Stimulated activated CD8-positive, alpha-beta memory T cell treated with anti-CD3 and anti-CD28 coated beads, Interleukin-7, amount 100 ng/mL, for 24 hours (primary cell): ENCODE results near the gene FARP1.

Experiments used
- DNase-seq: peaks from one replicate; pipeline ENCODE4 v3.0.0-alpha.2; 2020; ENCODE audit warnings: low read depth

Gene FARP1

GRCh38 chr13:98133946-98134345 lies 8.9 kb upstream of the FARP1 start:
- no peak for DNase-seq

- no peak for DNase-seq
These were observed 8.0 kb upstream of the FARP1 start for GRCh38 chr13:98134901-98135300.

GRCh38 chr13:98141091-98141490 lies 1.8 kb upstream of the FARP1 start:
- DNase-seq = no peak

GRCh38 chr13:98141509-98142379 lies 1.1 kb upstream of the FARP1 start:
- DNase-seq = no peak

GRCh38 chr13:98143157-98143553 lies 261 bp downstream of the FARP1 start:
- DNase-seq = no peak

DNA sequence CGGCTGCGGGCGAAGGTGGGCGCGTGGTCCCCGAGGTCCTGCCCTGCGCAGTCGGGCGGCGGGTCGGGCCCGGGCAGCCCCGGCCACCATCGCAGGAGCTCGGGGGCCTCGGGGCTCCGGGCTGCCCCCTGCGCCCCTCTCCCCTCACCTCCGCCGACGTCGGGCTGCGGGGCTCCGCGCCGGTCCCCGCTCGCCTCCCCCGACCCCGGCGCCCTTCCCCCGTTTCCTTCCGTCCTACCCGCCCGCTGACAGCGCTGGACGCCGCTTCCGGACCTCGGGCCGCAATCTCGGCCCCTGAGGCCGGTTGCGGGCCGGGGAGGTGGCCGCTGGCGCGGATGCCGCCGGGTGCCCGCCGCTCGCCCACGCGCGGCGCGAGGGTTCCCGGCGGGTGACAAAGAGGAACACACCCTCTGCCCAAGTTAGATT lies 720 bp downstream of the FARP1 start:
- DNase-seq = no peak

DNA sequence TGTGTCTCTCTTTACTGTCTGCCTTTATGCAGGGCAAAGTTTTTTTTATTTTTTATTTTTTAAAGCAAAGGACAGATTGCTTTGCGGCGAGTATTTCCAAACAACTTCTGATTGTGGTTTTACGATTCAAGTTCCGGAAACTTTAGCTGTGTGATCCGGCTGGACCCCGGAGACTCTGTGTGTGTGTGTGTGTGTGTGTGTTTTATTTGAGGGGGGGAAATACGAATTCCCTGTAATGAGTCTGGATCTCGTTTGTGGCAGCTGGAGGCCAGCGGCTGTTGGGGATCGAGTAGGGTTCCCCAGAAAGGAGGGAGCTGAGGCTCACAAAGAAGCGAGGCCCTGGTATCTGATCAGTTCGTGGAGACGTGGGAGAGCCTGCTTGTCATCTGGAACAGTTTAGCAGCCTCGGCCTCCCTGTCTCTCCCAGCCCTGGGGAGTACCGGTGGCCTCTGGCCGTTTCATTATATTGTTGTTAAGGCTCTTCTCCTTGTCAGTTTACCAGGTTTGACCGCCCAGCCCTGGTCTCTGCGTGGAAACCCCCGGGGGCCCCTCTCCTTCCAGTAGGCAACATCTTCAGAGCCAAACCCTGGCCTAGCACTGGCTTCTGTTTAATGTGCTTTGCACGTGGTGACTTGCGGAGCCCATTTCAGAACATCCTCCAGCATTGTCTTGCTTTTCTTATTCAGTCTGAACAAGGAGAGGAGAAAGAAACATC lies 1.3 kb downstream of the FARP1 start:
- DNase-seq = no peak

DNA sequence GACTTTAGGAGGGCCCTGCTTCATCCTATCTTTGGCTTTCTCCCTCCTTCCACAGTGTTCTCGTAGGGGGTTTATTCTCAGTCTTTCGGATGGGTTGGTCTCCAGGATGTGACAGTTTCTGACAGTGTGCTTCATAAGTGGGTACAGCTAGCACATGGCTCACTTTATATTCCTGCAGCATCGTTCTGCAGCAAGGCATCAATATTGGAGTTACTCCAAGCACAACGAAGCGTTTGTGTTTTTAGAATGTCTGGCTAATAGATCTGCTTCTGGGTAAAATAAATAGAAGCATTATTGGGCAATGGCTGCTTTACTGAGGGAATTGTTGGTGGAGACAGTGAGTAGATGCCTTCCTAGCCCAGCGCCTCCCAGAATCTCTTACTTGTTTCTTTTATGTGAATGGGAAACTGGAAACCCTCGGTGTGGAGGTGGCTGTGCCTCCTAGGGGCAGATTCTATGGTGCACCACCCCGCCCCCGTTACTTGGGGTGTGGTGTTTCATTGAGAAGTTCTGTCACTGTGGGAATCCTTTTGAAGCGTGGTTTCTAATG lies 2.0 kb downstream of the FARP1 start:
- DNase-seq = no peak

GRCh38 chr13:98147521-98147920 lies 4.6 kb downstream of the FARP1 start:
- no peak for DNase-seq

- no peak for DNase-seq
These were observed 8.1 kb downstream of the FARP1 start for GRCh38 chr13:98150832-98151479.

GRCh38 chr13:98155475-98156109 lies 12.7 kb downstream of the FARP1 start:
- DNase-seq = no peak

- DNase-seq = no peak
These were observed 13.4 kb downstream of the FARP1 start for GRCh38 chr13:98156259-98156658.

DNA sequence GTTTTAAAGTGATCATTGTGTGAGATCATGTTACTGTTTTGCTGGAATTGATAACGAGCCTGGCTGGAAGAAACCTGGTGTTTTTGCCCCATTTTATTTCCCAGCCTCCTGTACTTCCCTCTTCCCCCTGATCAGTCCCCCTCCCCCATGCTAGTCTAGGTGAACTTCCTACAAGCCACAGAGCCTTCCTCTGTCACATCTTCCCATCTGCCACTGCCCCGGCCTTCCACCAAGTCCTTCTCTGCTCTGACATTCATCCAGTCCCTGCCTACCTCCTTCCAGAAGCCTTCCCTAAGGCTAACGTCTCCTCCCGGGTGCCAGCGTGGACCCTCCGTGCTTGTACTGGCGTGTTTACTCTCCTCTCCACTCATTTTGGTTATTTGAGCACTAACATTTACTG lies 14.3 kb downstream of the FARP1 start:
- no peak for DNase-seq

- DNase-seq = no peak
These were observed 14.7 kb downstream of the FARP1 start for GRCh38 chr13:98157609-98158008.

DNA sequence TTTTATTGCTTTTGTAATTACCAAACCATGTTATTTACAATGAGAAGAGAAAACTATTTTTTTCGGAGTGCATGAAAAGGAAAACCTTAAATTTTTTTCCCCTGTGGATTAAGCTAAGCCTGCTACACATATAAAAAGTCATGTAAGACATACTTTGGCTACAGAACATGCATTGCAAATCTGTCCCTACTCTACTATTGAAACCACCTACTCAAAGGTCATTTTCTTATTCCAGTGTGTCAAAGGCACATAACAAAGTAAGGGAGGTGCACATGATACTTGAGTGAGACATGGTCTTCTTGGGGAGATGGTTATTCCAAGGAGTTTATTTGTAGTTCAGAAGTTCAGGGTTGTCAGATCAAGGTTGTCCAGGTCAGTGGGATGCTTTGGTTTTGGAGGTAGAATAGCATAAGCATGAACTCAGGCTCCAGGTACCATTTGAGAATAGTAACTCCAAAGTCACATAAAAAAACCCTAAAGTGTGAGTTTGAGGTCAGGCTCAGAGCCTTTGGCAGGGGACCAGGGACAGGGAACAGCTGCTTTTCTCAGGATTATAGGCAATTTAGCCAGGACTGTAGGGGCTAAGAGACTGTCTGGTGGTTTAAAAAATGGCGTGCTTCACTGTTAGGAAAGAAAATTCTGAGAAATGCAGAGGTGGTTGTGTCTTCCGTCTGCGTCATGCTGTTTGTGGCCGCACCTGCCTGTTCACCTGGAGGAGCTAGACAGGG lies 15.4 kb downstream of the FARP1 start:
- DNase-seq = no peak

- no peak for DNase-seq
These were observed 20.0 kb downstream of the FARP1 start for GRCh38 chr13:98162935-98163334.

GRCh38 chr13:98169331-98169730 lies 26.4 kb downstream of the FARP1 start:
- no peak for DNase-seq

- DNase-seq = no peak
These were observed 29.2 kb downstream of the FARP1 start for GRCh38 chr13:98171900-98172589.

DNA sequence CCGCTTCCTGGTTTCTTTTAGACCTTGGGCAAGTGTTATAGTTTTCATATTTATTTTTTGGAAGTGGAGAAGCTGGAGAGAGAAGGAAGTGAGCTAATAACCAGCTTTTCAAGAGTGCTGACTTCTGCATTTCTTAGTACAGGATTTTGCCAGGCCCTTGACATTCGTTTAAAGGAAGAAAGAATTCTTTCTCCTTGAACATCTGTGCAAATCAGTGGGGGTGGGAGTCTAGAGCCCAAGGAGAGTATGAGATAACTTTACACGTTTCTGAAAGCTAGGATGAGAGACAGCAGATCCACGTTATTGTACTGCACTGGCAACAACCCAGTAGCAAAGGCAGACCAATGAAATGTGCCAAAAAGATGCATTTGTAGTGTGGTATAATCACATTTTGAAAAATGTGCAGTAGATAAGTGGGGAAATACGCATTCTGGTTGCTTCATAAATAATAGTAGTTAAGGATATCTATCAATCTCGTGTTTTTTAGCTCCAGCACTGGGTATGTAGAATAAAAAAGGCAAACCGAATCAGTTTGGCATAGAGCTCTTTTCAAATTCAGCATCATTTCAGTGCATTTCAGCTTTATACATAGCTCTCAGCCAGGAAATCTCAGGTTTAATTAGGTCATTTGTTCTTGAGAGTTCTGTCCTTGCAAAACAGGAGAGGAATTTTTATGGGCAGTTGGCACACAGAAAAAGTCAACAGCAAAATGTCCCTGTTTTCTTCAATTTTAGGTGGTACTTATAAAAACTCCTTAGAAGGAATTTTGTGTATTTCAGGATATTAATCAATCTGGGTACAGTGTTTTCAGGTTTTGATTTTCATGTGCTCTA lies 29.9 kb downstream of the FARP1 start:
- DNase-seq = no peak
